ENCODE data around the gene FBN1. TPM values are rescaled to one million over a fixed set of nuclear protein-coding genes. Genes with fewer than 3 reads are reported as not detected.

The FBN1 gene
- total RNA-seq, 1 experiment from 2014 or later: 1.1 TPM

DNA sequence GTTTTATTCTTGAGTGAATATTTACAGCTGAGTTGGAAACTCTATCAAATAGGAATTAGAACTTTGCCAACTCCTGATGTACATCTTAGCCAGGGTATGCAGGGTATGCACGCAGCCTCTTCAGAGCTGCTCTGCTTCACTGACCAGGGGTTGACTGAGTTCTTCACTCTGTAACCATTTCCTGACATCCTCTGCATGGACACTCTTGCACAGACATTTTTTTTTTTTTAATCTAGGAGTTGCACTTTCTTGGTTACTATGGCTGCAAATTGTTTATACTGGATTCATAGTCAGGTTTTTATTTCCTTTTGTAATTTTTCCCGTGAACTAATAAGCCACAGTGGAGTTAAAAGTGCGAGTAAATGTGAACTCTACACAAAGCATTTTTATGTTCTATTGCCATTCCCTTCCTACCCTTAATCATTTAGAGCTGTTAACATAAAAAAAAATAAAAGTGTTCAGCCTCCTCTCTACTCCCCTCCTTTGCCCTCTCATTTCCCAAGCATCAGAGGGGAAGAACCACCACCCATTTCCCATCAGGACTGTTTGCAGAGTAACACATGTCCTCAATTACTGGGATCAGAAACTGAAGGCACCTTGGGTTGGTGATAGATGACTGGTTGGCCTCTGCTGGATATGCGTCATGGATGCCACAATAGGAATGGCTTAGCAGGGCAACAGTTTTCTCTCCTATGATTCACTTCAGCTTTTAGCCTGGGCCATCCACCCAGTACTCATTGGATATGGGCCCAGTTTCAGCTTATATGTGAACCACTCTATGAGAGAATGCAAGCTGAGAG is 260.3 kb downstream of the FBN1 start:
- Mint-ChIP-seq H3K27me3 (ENCODE audit: unreplicated experiment) (no peaks in the 10 kb centered on the region), H3K9me3 (ENCODE audit: low read depth, unreplicated experiment) (peaks cover 2% of the 10 kb centered on the region), H3K36me3 (ENCODE audit: insufficient read depth, unreplicated experiment) (no peaks in the 10 kb centered on the region), H3K27ac (ENCODE audit: unreplicated experiment) (no peak overlapping the region), H3K4me1 (ENCODE audit: low read depth, unreplicated experiment) (no peaks in the 10 kb centered on the region), H3K4me3 (ENCODE audit: low read depth, unreplicated experiment) (no peak overlapping the region)
- TF ChIP-seq, protein P1, sequence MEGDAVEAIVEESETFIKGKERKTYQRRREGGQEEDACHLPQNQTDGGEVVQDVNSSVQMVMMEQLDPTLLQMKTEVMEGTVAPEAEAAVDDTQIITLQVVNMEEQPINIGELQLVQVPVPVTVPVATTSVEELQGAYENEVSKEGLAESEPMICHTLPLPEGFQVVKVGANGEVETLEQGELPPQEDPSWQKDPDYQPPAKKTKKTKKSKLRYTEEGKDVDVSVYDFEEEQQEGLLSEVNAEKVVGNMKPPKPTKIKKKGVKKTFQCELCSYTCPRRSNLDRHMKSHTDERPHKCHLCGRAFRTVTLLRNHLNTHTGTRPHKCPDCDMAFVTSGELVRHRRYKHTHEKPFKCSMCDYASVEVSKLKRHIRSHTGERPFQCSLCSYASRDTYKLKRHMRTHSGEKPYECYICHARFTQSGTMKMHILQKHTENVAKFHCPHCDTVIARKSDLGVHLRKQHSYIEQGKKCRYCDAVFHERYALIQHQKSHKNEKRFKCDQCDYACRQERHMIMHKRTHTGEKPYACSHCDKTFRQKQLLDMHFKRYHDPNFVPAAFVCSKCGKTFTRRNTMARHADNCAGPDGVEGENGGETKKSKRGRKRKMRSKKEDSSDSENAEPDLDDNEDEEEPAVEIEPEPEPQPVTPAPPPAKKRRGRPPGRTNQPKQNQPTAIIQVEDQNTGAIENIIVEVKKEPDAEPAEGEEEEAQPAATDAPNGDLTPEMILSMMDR (IDR thresholded peaks at IDR 0.05; ENCODE audit: unreplicated experiment): no peak
- BruUV-seq (replicated peaks): no TSS peak
- CTCF ChIA-PET: interaction anchor here (1.6 kb wide), 1 partner anchor 10 kb away, joined by 4 read pairs; no protein-coding TSS in a partner anchor
- intact Hi-C loops (cut with micrococcal nuclease; ENCODE audit: unreplicated experiment): no loop called here
- no peak for DNase-seq

DNA sequence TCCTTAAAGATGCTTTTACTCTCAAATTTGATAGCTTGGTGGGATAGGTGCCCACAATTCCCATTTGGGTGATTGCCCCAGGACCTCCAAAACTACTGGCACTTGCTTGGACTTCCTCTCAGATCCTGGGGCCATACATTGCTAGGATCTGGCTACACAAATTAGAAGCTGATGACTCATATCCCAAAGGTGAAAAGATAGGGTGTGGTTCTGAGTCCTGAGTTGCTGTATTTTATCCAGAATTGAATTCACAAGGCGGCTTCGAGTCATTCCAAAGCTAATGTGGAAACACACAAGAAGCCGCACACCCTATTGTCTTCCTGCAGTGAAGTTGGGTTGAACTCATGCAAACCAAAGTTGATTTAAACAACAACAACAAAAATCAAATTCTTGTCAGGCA is 260.9 kb downstream of the FBN1 start:
- TF ChIP-seq, protein P1 (IDR thresholded peaks at IDR 0.05; ENCODE audit: unreplicated experiment): no peak
- BruUV-seq (replicated peaks): no TSS peak
- no peak for DNase-seq
- CTCF ChIA-PET: interaction anchor here (1.6 kb wide), 1 partner anchor 9 kb away, joined by 4 read pairs; no protein-coding TSS in a partner anchor
- Mint-ChIP-seq H3K4me1 (ENCODE audit: low read depth, unreplicated experiment) (no peaks in the 10 kb centered on the region), H3K9me3 (ENCODE audit: low read depth, unreplicated experiment) (peaks cover 2% of the 10 kb centered on the region), H3K27me3 (ENCODE audit: unreplicated experiment) (no peaks in the 10 kb centered on the region), H3K4me3 (ENCODE audit: low read depth, unreplicated experiment) (no peak overlapping the region), H3K36me3 (ENCODE audit: insufficient read depth, unreplicated experiment) (no peaks in the 10 kb centered on the region), H3K27ac (ENCODE audit: unreplicated experiment) (no peak overlapping the region)
- intact Hi-C loops (cut with micrococcal nuclease; ENCODE audit: unreplicated experiment): no loop called here

DNA sequence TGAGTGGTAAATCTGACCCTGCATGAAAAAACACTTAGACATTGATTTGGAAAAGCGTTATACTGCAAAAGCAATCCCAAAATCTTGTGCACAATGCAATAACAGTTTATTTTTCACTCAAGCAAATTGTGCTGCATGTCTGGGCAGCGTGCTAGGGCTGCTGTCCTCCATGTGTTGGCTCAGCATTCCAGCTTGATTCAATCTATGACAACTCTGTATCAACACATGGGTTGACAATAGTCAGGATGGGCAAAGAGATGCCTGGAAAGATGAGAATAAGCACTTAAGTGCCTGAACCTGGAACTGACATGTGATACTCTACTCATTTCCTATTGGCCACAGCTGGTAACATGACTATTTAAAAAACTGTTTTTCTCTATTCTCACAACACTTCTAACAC is 262.5 kb downstream of the FBN1 start:
- H3K9me3 Mint-ChIP-seq (ENCODE audit: low read depth, unreplicated experiment): peaks cover 2% of the 10 kb centered on the region
- H3K27ac Mint-ChIP-seq (ENCODE audit: unreplicated experiment): no peak overlapping the region
- DNase-seq: no peak
- H3K4me1 Mint-ChIP-seq (ENCODE audit: low read depth, unreplicated experiment): no peaks in the 10 kb centered on the region
- no peaks in the 10 kb centered on the region for H3K36me3 Mint-ChIP-seq (ENCODE audit: insufficient read depth, unreplicated experiment)
- TF ChIP-seq, protein P1 (IDR thresholded peaks at IDR 0.05; ENCODE audit: unreplicated experiment): no peak
- H3K4me3 Mint-ChIP-seq (ENCODE audit: low read depth, unreplicated experiment): no peak overlapping the region
- intact Hi-C loops (cut with micrococcal nuclease; ENCODE audit: unreplicated experiment): no loop called here
- H3K27me3 Mint-ChIP-seq (ENCODE audit: unreplicated experiment): no peaks in the 10 kb centered on the region
- CTCF ChIA-PET: no interaction called here
- no TSS peak for BruUV-seq (replicated peaks)

DNA sequence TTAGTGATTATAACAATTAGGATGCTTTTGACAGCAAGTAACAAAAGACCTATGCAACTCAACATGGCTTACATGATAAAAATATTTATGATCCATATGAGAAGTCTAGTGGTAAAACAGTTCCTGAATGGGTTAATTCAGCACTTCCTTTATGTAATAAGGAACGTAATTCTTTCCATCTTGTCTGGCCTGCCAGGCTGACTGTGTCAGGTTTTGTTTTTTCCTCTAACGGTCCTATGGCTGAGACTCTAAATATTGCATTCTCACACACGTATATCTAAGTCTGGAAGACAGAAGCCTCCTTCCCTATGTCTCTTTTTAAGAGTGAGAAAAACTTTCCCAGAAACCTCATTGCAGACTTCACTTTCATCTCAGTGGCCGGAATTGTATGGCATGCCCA is 263.6 kb downstream of the FBN1 start:
- intact Hi-C loops (cut with micrococcal nuclease; ENCODE audit: unreplicated experiment): no loop called here

More for the DNA sequence above, 263.6 kb downstream of the FBN1 start:
- Mint-ChIP-seq H3K27me3 (ENCODE audit: unreplicated experiment) (no peaks in the 10 kb centered on the region), H3K27ac (ENCODE audit: unreplicated experiment) (no peak overlapping the region), H3K36me3 (ENCODE audit: insufficient read depth, unreplicated experiment) (no peaks in the 10 kb centered on the region), H3K9me3 (ENCODE audit: low read depth, unreplicated experiment) (peaks cover 4% of the 10 kb centered on the region), H3K4me3 (ENCODE audit: low read depth, unreplicated experiment) (no peak overlapping the region), H3K4me1 (ENCODE audit: low read depth, unreplicated experiment) (no peaks in the 10 kb centered on the region)
- TF ChIP-seq, protein P1 (IDR thresholded peaks at IDR 0.05; ENCODE audit: unreplicated experiment): no peak
- no peak for DNase-seq
- CTCF ChIA-PET: no interaction called here
- no TSS peak for BruUV-seq (replicated peaks)
